MM.1S (cell line): ENCODE measurements around the gene CDC42SE2.

ENCODE experiments used
- DNase-seq: peaks from one replicate; pipeline ENCODE4 v3.0.0-alpha.2; 2015
- H2AFZ ChIP-seq: fragments of 300-600 bp; sonication (generic); 2 replicates; pipeline ENCODE4 v1.6.0; 2016; ENCODE audit warnings: antibody characterized with exemption, low read length
- H3F3A ChIP-seq: fragments of 300-600 bp; sonication (generic); 2 replicates; pipeline ENCODE4 v1.6.1; 2016; ENCODE audit warnings: mild to moderate bottlenecking, antibody characterized with exemption, low read length, moderate library complexity, mixed read lengths; ENCODE audit not compliant: insufficient read depth
- H3K27ac ChIP-seq: fragments of 300-600 bp; sonication (generic); 2 replicates; pipeline ENCODE4 v1.5.1; 2016; ENCODE audit warnings: mild to moderate bottlenecking, low read length
- H3K27me3 ChIP-seq: fragments of 300-600 bp; sonication (generic); replicated peaks from 2 replicates; pipeline ENCODE4 v1.6.0; 2016; ENCODE audit warnings: low read length; ENCODE audit not compliant: insufficient read depth
- H3K36me3 ChIP-seq: fragments of 300-600 bp; sonication (generic); replicated peaks from 2 replicates; pipeline ENCODE4 v1.6.1; 2016; ENCODE audit warnings: mild to moderate bottlenecking, low read length, mixed read lengths; ENCODE audit not compliant: insufficient read depth
- H3K4me1 ChIP-seq: fragments of 300-600 bp; sonication (generic); 2 replicates; pipeline ENCODE4 v1.6.1; 2016; ENCODE audit warnings: low read length, mixed read lengths
- H3K4me2 ChIP-seq: fragments of 300-600 bp; sonication (generic); 2 replicates; pipeline ENCODE4 v1.6.0; 2016; ENCODE audit warnings: low read depth, low read length
- H3K4me3 ChIP-seq: fragments of 300-600 bp; sonication (generic); 2 replicates; pipeline ENCODE4 v1.5.1; 2016; ENCODE audit warnings: low read length, mixed read lengths
- H3K79me2 ChIP-seq: fragments of 300-600 bp; sonication (generic); 2 replicates; pipeline ENCODE4 v1.6.1; 2016; ENCODE audit warnings: mixed run types, low read length, mixed read lengths
- H3K9ac ChIP-seq: fragments of 300-600 bp; sonication (generic); 2 replicates; pipeline ENCODE4 v1.6.1; 2016; ENCODE audit warnings: low read length, mixed read lengths
- H3K9me2 ChIP-seq: fragments of 300-600 bp; sonication (generic); replicated peaks from 2 replicates; pipeline ENCODE4 v1.6.1; 2016; ENCODE audit warnings: mild to moderate bottlenecking, low read length, mixed read lengths; ENCODE audit not compliant: insufficient read depth
- H3K9me3 ChIP-seq: fragments of 300-600 bp; sonication (generic); replicated peaks from 2 replicates; pipeline ENCODE4 v1.6.1; 2016; ENCODE audit warnings: mild to moderate bottlenecking, low read length, mixed read lengths; ENCODE audit not compliant: insufficient read depth
- H4K20me1 ChIP-seq: fragments of 300-600 bp; sonication (generic); 2 replicates; pipeline ENCODE4 v1.6.1; 2016; ENCODE audit warnings: mild to moderate bottlenecking, low read length, moderate library complexity, mixed read lengths; ENCODE audit not compliant: insufficient read depth
- CTCF ChIP-seq: fragments of 300-600 bp; sonication (generic); IDR thresholded peaks from 2 replicates; pipeline ENCODE4 v1.5.1; 2016; ENCODE audit warnings: antibody characterized with exemption, low read length, mixed read lengths
- EZH2 ChIP-seq: fragments of 300-600 bp; sonication (generic); optimal IDR thresholded peaks from 2 replicates; pipeline ENCODE3; 2017; ENCODE audit warnings: low read depth, mild to moderate bottlenecking, antibody characterized with exemption, low read length, mixed read lengths
- EZH2phosphoT487 ChIP-seq: fragments of 300-600 bp; sonication (generic); IDR thresholded peaks from 2 replicates; pipeline ENCODE4 v1.6.1; 2018; ENCODE audit warnings: antibody characterized with exemption, low read length

CDC42SE2 gene

DNA sequence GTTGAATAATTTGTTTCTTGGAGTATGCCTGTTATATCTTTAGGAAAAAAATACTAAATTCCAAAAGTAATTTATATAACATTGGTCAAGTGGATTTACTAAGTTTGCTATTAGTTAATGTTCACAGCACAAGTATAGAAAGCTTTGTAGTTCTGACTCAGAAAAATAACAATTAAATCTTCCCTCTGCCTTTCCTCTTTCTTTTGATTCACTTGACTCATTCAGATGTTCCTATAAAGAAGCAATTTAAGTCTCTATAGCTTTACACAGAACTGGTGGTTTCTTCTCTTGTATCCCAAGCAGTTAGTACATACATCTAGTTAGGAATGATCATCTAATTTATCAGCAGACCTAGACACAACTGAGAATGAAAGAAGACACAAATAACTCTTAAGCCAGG, 4.5 kb upstream of the CDC42SE2 start:
- TF ChIP-seq EZH2, result no peak
- Histone ChIP-seq H3K27me3 (no peaks in the 10 kb centered on the region), H3K79me2 (peaks cover 4% of the 10 kb centered on the region), H3K9ac (no peak overlapping the region), H4K20me1 (no peaks in the 10 kb centered on the region), H2AFZ (no peak overlapping the region), H3K4me1 (peaks cover 33% of the 10 kb centered on the region), H3K9me2 (no peaks in the 10 kb centered on the region), H3K9me3 (no peaks in the 10 kb centered on the region), H3K36me3 (no peaks in the 10 kb centered on the region), H3K4me2 (no peak overlapping the region), H3K27ac (no peak overlapping the region), H3K4me3 (no peak overlapping the region), H3F3A (peaks cover 10% of the 10 kb centered on the region)
- DNase-seq, result no peak

- peaks cover 25% of the 10 kb centered on the region for H3F3A ChIP-seq
- peaks cover 19% of the 10 kb centered on the region for H3K79me2 ChIP-seq
- H2AFZ ChIP-seq, result no peak overlapping the region
- TF ChIP-seq CTCF (no peak), EZH2 (no peak), EZH2phosphoT487 (no peak)
- H3K9me3 ChIP-seq, result no peaks in the 10 kb centered on the region
- H3K36me3 ChIP-seq, result no peaks in the 10 kb centered on the region
- no peaks in the 10 kb centered on the region for H3K9me2 ChIP-seq
- no peak overlapping the region for H3K4me2 ChIP-seq
- H3K4me1 ChIP-seq, result peaks cover 33% of the 10 kb centered on the region
- H4K20me1 ChIP-seq, result no peaks in the 10 kb centered on the region
- no peak overlapping the region for H3K9ac ChIP-seq
- no peak overlapping the region for H3K27ac ChIP-seq
- H3K27me3 ChIP-seq, result no peaks in the 10 kb centered on the region
- DNase-seq, result no peak
- H3K4me3 ChIP-seq, result no peak overlapping the region
Measured at GRCh38 chr5:131260895-131261294, 3.0 kb upstream of the CDC42SE2 start.

GRCh38 chr5:131261483-131261882, 2.4 kb upstream of the CDC42SE2 start:
- no peak for TF ChIP-seq CTCF
- TF ChIP-seq EZH2, result no peak
- TF ChIP-seq EZH2phosphoT487, result no peak
- Histone ChIP-seq H3K27ac (no peak overlapping the region), H3K9me2 (no peaks in the 10 kb centered on the region), H4K20me1 (no peaks in the 10 kb centered on the region), H3K36me3 (no peaks in the 10 kb centered on the region), H3K9me3 (no peaks in the 10 kb centered on the region), H3K9ac (no peak overlapping the region), H3K79me2 (peaks cover 25% of the 10 kb centered on the region), H3F3A (peaks cover 26% of the 10 kb centered on the region), H3K27me3 (no peaks in the 10 kb centered on the region), H3K4me2 (no peak overlapping the region), H3K4me1 (peaks cover 33% of the 10 kb centered on the region), H2AFZ (no peak overlapping the region), H3K4me3 (no peak overlapping the region)
- no peak for DNase-seq

- Histone ChIP-seq H3K4me1 (peaks cover 22% of the 10 kb centered on the region), H3K27ac (peak overlapping the region; percentile 89)
- DNase-seq, result peak; percentile 62
Measured at GRCh38 chr5:131262953-131263541, 806 bp upstream of the CDC42SE2 start.

More at GRCh38 chr5:131262953-131263541, 806 bp upstream of the CDC42SE2 start:
- 0 out of 2 replicates have a peak, but pooled peaks cover 4% of the 10 kb centered on the region for H3K36me3 ChIP-seq
- peak overlapping the region; percentile 95 for H3K4me2 ChIP-seq
- H3K79me2 ChIP-seq, result peaks cover 40% of the 10 kb centered on the region
- no peaks in the 10 kb centered on the region for H3K27me3 ChIP-seq
- no peak for TF ChIP-seq EZH2phosphoT487
- H3K4me3 ChIP-seq, result peak overlapping the region; percentile 76
- H3K9me3 ChIP-seq, result no peaks in the 10 kb centered on the region
- H3K9me2 ChIP-seq, result no peaks in the 10 kb centered on the region
- peaks cover 26% of the 10 kb centered on the region for H3F3A ChIP-seq
- peak overlapping the region; percentile 78 for H2AFZ ChIP-seq
- H4K20me1 ChIP-seq, result no peaks in the 10 kb centered on the region
- H3K9ac ChIP-seq, result peak overlapping the region; percentile 81
